Stimulated activated CD8-positive, alpha-beta memory T cell treated with anti-CD3 and anti-CD28 coated beads, Interleukin-12 subunit alpha, Interleukin-12 subunit beta, amount 100 ng/mL, for 24 hours (primary cell): Measurements from ENCODE around the gene S100A6.

Source experiments
- DNase-seq: peaks from one replicate; pipeline ENCODE4 v3.0.0-alpha.2; 2020; ENCODE audit errors: extremely low read depth

S100A6 gene

DNA sequence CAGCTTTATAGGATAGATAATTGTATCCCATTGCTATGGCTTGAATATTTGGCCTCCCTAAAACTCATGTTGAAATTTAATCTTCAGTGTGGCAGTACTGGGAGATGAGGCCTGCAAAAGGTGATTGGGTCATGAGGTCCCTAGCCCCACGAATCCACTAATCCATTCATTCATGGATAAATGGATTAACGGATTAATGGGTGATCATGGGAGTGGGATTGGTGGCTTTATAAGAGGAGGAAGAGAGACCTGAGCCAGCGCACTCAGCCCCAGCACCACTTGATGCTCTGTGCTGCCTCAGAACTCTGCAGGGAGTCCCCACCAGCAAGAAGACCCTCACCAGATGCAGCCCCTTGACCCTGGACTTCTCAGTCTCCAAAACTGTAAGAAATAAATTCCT lies 32.0 kb downstream of the S100A6 start:
- DNase-seq = no peak

DNA sequence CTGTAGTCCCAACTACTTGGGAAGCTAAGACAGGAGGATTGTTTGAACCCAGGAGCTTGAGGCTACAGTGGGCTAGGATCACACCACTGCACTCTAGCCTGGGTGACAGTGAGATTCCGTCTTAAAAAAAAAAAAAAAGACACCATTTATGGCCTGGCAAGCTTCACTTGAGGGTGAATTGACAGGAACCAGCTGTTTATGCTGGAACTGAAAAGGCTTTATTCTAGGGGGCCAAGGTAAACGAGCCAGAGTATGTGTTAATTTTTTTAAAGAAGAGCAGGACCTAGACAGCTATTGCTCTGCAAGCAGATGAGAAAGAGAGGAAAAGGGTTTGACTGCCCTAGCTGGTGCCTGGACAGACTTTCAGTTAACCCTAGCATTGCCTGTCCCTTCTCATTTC lies 37.0 kb downstream of the S100A6 start:
- DNase-seq = no peak

DNA sequence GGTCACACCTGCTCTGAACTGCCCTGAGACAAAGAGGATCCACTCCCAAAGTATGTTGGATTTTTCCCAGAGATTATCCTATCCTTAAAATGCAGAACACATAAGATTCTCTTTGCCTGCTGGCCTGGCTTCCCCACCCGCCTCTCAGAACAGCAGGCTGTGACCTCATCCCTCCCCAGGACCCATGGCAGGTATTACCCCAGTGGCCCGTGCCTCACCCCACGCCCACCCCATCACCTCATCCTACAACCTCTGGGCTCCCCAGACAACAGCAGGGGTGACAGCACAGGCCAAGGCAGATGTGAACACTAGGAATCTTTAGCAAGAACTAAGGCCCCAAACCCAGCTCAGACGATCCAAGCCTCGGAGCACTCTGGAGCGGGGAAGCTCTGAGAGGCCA lies 40.3 kb downstream of the S100A6 start:
- DNase-seq = no peak

DNA sequence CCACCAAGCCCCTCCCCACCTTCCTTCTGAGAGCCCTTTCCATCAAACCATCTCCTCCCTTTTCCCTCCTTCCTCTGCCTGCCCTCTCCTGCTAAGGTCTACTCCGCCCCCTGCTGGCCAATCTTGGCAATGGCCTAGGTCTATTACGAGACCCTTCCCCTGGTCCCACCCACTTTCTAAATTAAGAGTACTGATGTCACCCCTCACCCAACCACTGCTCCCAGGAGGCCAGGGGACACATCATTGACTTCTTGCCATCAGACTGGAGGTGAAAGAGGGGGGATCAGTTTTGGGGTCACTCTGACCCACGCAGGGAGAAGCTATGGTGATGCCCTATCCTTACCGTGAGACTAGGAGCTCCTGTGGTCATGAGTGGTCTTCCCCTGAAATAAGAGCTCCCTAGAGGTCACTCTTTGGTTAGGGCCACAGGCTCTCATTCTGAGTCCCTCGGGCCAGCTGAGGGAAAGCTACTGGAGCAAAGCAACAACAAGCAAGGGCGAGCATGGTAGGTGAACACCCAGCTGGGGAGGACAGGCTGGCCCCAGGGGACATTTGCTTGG lies 40.7 kb downstream of the S100A6 start:
- peak; percentile 34 for DNase-seq

DNA sequence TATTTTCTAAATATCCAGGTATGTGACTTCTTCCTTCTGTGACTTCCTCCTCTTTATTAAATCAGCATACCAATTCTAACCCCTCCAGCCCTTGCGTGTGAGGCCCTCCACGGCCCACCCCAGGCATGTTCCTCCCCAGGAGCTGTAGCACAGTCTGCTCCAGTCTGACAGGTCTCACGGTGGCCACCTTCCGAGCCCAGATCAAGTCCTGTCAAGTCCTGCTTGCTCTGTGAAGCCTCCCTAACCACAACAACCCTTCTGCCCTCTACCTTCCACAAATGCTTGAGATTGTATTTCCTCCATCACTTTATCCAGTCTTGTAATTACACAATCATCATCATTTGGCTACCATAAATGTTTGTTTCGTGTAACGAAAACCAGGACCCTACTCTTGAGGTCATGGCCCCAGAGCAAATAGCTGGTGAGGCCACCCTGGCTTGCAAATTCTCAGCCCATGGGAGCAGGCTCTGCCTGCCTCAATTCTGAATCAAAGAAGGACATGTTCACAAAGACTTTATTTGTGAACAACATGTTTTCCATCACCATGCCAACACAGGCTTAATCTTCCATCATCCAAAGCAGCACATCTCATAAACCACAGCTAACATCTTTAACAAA lies 42.3 kb downstream of the S100A6 start:
- no peak for DNase-seq

DNA sequence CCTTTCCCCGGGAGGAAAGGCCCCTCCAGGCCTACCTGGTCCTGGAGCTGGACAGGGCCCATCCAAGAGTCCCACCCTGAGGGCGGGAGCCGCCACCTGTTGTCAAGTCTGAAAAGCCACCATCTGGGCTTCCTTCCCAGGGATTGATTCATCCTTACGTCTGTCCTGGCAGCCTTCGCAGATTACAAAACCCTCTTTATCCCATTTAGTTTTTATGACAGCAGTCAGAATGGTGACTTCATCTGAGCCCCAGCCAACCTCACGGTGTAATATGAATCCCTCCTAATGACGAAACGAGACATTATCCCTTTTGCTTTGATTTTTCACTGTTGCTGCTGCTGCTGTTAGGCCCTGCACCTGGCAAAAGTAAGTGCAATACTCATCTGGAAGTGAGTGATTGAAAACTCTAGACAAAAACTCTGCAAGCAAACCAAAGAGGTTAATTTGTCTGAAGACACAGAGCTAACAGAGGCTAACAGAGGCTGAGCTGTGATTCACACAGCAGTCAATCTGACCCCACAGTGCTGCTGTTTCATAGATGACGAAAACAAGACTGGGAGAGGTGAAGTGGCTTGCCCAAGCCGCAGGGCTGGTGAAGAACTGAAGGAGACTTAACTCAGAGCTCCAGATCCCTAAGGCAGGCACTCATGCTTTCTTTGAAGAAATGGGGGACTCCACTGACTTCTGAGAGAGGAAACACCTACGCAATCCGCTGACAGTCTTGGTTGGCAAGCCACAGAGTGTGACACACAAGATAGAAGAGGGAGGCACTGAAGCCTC lies 45.3 kb downstream of the S100A6 start:
- no peak for DNase-seq

DNA sequence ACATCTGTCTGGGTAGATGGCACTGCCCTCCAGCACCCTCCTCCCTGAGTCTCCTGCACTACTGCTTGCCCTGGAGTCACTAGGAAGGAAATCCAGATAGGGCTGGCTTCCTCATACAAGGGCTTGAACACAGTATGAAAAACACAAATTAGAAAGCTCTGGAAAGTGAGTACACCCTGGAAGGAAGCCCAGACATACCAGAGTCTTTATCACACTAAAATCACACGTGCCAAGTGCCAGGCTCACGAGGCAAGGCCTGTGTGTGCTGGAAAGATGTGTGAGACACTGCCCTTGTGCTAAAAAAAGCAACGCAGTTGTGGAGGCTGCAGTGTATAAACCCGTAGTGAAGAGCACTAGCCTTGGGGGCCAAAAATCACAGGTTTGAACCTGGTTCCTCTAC lies 47.1 kb downstream of the S100A6 start:
- no peak for DNase-seq

DNA sequence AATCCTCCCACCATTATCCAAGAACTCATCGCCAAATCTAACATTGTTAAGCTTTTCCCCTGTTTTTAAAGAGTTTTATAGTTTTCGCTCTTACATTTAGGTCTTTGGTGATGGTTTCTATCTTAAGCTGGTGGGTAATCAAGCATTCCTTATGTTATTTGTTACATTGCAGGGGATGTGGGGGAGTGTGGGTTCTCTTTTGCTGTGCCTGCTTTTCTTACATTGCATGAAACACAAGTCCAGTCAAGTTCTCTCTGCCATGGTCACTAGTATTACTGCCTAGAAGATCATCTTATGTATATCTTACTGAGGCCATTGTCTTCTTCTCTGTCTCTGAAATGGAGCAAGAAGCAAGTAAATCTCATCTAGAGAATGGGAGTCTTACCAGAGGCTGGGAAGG lies 48.1 kb downstream of the S100A6 start:
- no peak for DNase-seq

DNA sequence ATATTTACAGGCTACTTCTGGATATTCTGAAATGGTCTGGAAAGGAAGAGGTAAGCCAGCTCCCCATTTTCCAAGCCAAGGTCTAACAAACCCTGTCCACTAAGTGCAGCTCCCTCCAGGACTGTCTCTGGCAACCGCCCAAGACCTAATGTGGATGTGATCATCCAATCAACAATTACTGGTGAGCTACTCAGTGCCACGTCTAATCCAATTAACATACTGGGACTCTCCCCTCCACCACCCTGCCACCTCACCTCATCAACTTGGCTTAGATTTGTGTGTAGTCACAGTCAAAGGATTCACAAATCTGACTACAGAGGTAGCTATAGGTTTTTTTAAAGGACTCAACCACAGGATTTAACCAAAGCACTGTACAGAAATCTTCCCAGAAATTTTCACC lies 49.9 kb downstream of the S100A6 start:
- DNase-seq = no peak
